ENCODE results near the gene LMOD1.

The LMOD1 gene

DNA sequence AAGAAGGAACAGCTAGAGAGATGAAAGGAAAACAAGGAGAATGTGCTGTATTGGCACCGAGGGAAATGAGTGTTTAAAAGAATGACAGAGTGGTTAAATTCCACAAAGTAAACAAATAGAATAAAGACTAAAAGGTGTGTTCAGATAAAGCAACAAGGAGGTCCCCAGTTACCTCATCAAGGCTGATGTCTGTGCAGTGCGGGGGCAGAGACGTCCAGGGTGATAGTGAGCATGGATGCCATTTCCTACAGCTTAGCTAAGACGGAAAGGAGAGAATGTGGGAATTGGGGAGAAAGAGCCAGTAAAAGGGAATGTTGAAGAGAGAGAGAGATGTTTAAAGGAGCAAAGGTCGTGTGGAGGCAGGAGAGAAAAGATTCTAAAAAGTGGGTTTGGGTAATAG is 15.5 kb downstream of the LMOD1 start:
- H3K18ac ChIP-seq (ENCODE audit: low read length) = no peak overlapping the region
- H3K27ac ChIP-seq (replicated peaks; ENCODE audit: low read length) = no peak overlapping the region
- no peak overlapping the region for H4K8ac ChIP-seq (ENCODE audit: low read depth, low read length)
- no peak overlapping the region for H2BK15ac ChIP-seq (ENCODE audit: low read length)
- H4K91ac ChIP-seq (ENCODE audit: low read depth, low read length, poor library complexity) = no peak overlapping the region
- H3K23ac ChIP-seq (ENCODE audit: low read depth, low read length, poor library complexity) = no peak overlapping the region
- H3K4me1 ChIP-seq (ENCODE audit: control insufficient read depth in 2 of 2, insufficient read depth in 1 of 2, low read depth in 1 of 2, low read length in 2 of 2) = peaks cover 3 to 5% of the 10 kb centered on the region in 2 donors
- H3K79me1 ChIP-seq (ENCODE audit: low read depth, low read length) = no peaks in the 10 kb centered on the region
- no peak overlapping the region for H2BK5ac ChIP-seq (ENCODE audit: low read length)
- no peak overlapping the region for H3K14ac ChIP-seq (ENCODE audit: low read length)
- peaks cover 0 to 31% (median 1%) of the 10 kb centered on the region in 3 experiments for H3K27me3 ChIP-seq (ENCODE audit: control insufficient read depth in 3 of 3, insufficient read depth in 3 of 3, low read depth in 1 of 3, low read length in 3 of 3)
- H2BK120ac ChIP-seq (ENCODE audit: low read depth, low read length) = no peak overlapping the region
- H3K9ac ChIP-seq (ENCODE audit: low read depth, low read length, poor library complexity) = no peak overlapping the region
- H3K36me3 ChIP-seq (replicated peaks in 1 of 2; ENCODE audit: control insufficient read depth in 2 of 2, insufficient read depth in 2 of 2, low read length in 2 of 2) = no peaks in the 10 kb centered on the region
- no peak overlapping the region for H2BK12ac ChIP-seq (ENCODE audit: low read length)
- H3K4me2 ChIP-seq (ENCODE audit: insufficient read depth, low read length, poor library complexity, severe bottlenecking) = no peak overlapping the region
- DNase-seq (ENCODE audit: low spot score) = no peak
- no peak overlapping the region for H3K4me3 ChIP-seq (ENCODE audit: low read length in 2 of 2)
- H2AFZ ChIP-seq (ENCODE audit: low read length) = no peak overlapping the region
- H3K4ac ChIP-seq (ENCODE audit: low read length) = no peak overlapping the region
- no peak overlapping the region for H2AK5ac ChIP-seq (ENCODE audit: low read depth, low read length)
- 100% methylated on average over 1 of the region's 5 CpGs; no CpG with 5 or more reads in 1 of the 2 donors for WGBS, 2 donors (ENCODE audit: extremely low coverage in 2 of 2, insufficient read length in 2 of 2, insufficient replicate concordance in 1 of 2)
- peaks cover 0 to 3% of the 10 kb centered on the region in 2 donors for H3K9me3 ChIP-seq (replicated peaks in 1 of 2; ENCODE audit: control insufficient read depth in 2 of 2, insufficient read depth in 1 of 2, low read depth in 1 of 2, low read length in 2 of 2)

GRCh38 chr1:201930137-201930536 is 16.2 kb downstream of the LMOD1 start:
- no peak overlapping the region for H3K4ac ChIP-seq (ENCODE audit: low read length)
- no peaks in the 10 kb centered on the region for H3K36me3 ChIP-seq (replicated peaks in 1 of 2; ENCODE audit: control insufficient read depth in 2 of 2, insufficient read depth in 2 of 2, low read length in 2 of 2)

DNA sequence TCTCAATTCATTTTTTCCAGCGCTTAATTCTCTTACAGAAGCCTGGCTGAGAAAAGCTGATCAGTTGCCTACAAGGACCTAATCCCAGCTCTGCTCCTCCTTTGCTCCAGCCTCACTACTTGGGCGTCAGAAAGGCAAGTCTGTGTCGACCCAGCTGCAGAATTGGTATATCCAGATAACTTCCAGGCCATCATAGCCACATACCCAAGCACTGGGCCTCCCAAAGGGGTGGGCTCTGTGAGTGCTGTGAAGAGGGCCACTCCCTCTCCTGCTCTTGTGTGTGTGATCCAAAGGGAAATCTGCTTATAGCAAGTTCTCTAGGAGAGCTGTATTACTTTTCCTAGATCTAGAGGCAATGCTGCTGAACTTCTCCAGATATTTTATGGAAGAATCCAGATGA is 18.1 kb downstream of the LMOD1 start:
- Histone ChIP-seq H4K91ac (ENCODE audit: low read depth, low read length, poor library complexity) (no peak overlapping the region), H3K4ac (ENCODE audit: low read length) (no peak overlapping the region), H3K36me3 (replicated peaks in 1 of 2; ENCODE audit: control insufficient read depth in 2 of 2, insufficient read depth in 2 of 2, low read length in 2 of 2) (no peaks in the 10 kb centered on the region), H3K18ac (ENCODE audit: low read length) (no peak overlapping the region), H2AFZ (ENCODE audit: low read length) (no peak overlapping the region), H3K4me3 (ENCODE audit: low read length in 2 of 2) (no peak overlapping the region), H3K9ac (ENCODE audit: low read depth, low read length, poor library complexity) (no peak overlapping the region), H2BK120ac (ENCODE audit: low read depth, low read length) (no peak overlapping the region), H3K9me3 (replicated peaks in 1 of 2; ENCODE audit: control insufficient read depth in 2 of 2, insufficient read depth in 1 of 2, low read depth in 1 of 2, low read length in 2 of 2) (peaks cover 0 to 3% of the 10 kb centered on the region in 2 donors), H2BK12ac (ENCODE audit: low read length) (no peak overlapping the region), H2BK5ac (ENCODE audit: low read length) (no peak overlapping the region), H3K27me3 (ENCODE audit: control insufficient read depth in 3 of 3, insufficient read depth in 3 of 3, low read depth in 1 of 3, low read length in 3 of 3) (peaks cover 0 to 28% (median 1%) of the 10 kb centered on the region in 3 experiments), H3K4me2 (ENCODE audit: insufficient read depth, low read length, poor library complexity, severe bottlenecking) (no peak overlapping the region), H2AK5ac (ENCODE audit: low read depth, low read length) (no peak overlapping the region), H2BK15ac (ENCODE audit: low read length) (no peak overlapping the region), H4K8ac (ENCODE audit: low read depth, low read length) (no peak overlapping the region), H3K4me1 (ENCODE audit: control insufficient read depth in 2 of 2, insufficient read depth in 1 of 2, low read depth in 1 of 2, low read length in 2 of 2) (no peaks in the 10 kb centered on the region), H3K14ac (ENCODE audit: low read length) (no peak overlapping the region), H3K27ac (replicated peaks; ENCODE audit: low read length) (no peak overlapping the region), H3K79me1 (ENCODE audit: low read depth, low read length) (no peaks in the 10 kb centered on the region), H3K23ac (ENCODE audit: low read depth, low read length, poor library complexity) (no peak overlapping the region)
- no CpG with 5 or more reads among the region's 3 CpGs for WGBS, 2 donors (ENCODE audit: extremely low coverage in 2 of 2, insufficient read length in 2 of 2, insufficient replicate concordance in 1 of 2)
- no peak for DNase-seq (ENCODE audit: low spot score)

More at GRCh38 chr1:201930137-201930536, 16.2 kb downstream of the LMOD1 start:
- no peak overlapping the region for H4K8ac ChIP-seq (ENCODE audit: low read depth, low read length)
- H2AFZ ChIP-seq (ENCODE audit: low read length) = no peak overlapping the region
- H3K9me3 ChIP-seq (replicated peaks in 1 of 2; ENCODE audit: control insufficient read depth in 2 of 2, insufficient read depth in 1 of 2, low read depth in 1 of 2, low read length in 2 of 2) = peaks cover 0 to 3% of the 10 kb centered on the region in 2 donors
- peaks cover 0 to 31% (median 1%) of the 10 kb centered on the region in 3 experiments for H3K27me3 ChIP-seq (ENCODE audit: control insufficient read depth in 3 of 3, insufficient read depth in 3 of 3, low read depth in 1 of 3, low read length in 3 of 3)
- DNase-seq (ENCODE audit: low spot score) = no peak
- no peak overlapping the region for H3K14ac ChIP-seq (ENCODE audit: low read length)
- H3K23ac ChIP-seq (ENCODE audit: low read depth, low read length, poor library complexity) = no peak overlapping the region
- no peak overlapping the region for H2BK12ac ChIP-seq (ENCODE audit: low read length)
- WGBS, 2 donors (ENCODE audit: extremely low coverage in 2 of 2, insufficient read length in 2 of 2, insufficient replicate concordance in 1 of 2) = no CpG with 5 or more reads among the region's 4 CpGs
- H2BK120ac ChIP-seq (ENCODE audit: low read depth, low read length) = no peak overlapping the region
- no peak overlapping the region for H4K91ac ChIP-seq (ENCODE audit: low read depth, low read length, poor library complexity)
- no peak overlapping the region for H2BK15ac ChIP-seq (ENCODE audit: low read length)
- H3K27ac ChIP-seq (replicated peaks; ENCODE audit: low read length) = no peak overlapping the region
- H3K9ac ChIP-seq (ENCODE audit: low read depth, low read length, poor library complexity) = no peak overlapping the region
- peaks cover 3 to 5% of the 10 kb centered on the region in 2 donors for H3K4me1 ChIP-seq (ENCODE audit: control insufficient read depth in 2 of 2, insufficient read depth in 1 of 2, low read depth in 1 of 2, low read length in 2 of 2)
- no peak overlapping the region for H2AK5ac ChIP-seq (ENCODE audit: low read depth, low read length)
- no peaks in the 10 kb centered on the region for H3K79me1 ChIP-seq (ENCODE audit: low read depth, low read length)
- H2BK5ac ChIP-seq (ENCODE audit: low read length) = no peak overlapping the region
- H3K4me3 ChIP-seq (ENCODE audit: low read length in 2 of 2) = no peak overlapping the region
- no peak overlapping the region for H3K4me2 ChIP-seq (ENCODE audit: insufficient read depth, low read length, poor library complexity, severe bottlenecking)
- H3K18ac ChIP-seq (ENCODE audit: low read length) = no peak overlapping the region

DNA sequence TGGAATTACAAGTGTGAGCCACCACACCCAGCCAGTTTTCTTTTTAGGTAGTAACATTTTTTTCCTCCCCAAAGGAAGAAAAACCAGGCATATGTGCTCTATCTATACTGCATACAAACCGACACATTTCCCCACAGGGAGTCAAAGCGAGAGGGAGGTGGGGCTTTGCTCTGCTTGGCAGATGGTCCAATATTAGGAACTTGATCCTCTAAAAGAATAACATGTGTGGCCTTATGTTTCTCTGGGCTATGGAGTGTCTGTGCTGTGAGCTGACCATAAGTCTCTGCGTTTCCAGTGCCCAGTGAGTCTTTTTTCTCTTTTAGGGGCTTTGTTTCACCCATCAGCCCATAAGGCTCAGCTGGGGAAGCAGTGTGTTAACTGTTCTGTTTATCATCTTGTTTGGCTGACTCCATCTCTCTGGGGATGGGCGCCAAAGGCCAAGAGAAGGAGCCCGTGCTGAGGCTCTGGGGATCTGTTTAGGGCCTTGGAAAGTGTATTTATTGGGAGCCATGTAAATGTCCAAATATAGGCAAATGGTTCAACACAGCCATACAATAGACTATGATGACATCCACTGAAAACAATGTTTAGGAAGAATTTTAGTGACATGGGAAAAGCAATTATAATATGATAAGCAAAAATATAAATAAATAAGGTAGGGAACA is 20.2 kb downstream of the LMOD1 start:
- Histone ChIP-seq H3K4ac (ENCODE audit: low read length) (no peak overlapping the region), H2BK12ac (ENCODE audit: low read length) (no peak overlapping the region), H3K79me1 (ENCODE audit: low read depth, low read length) (no peaks in the 10 kb centered on the region), H3K27me3 (ENCODE audit: control insufficient read depth in 3 of 3, insufficient read depth in 3 of 3, low read depth in 1 of 3, low read length in 3 of 3) (peaks cover 0 to 23% (median 1%) of the 10 kb centered on the region in 3 experiments), H4K8ac (ENCODE audit: low read depth, low read length) (no peak overlapping the region), H2BK15ac (ENCODE audit: low read length) (no peak overlapping the region), H2BK5ac (ENCODE audit: low read length) (no peak overlapping the region), H3K18ac (ENCODE audit: low read length) (no peak overlapping the region), H3K4me2 (ENCODE audit: insufficient read depth, low read length, poor library complexity, severe bottlenecking) (no peak overlapping the region), H3K27ac (replicated peaks; ENCODE audit: low read length) (no peak overlapping the region), H2AK5ac (ENCODE audit: low read depth, low read length) (no peak overlapping the region), H3K4me1 (ENCODE audit: control insufficient read depth in 2 of 2, insufficient read depth in 1 of 2, low read depth in 1 of 2, low read length in 2 of 2) (no peaks in the 10 kb centered on the region), H3K23ac (ENCODE audit: low read depth, low read length, poor library complexity) (no peak overlapping the region), H3K4me3 (ENCODE audit: low read length in 2 of 2) (no peak overlapping the region), H4K91ac (ENCODE audit: low read depth, low read length, poor library complexity) (no peak overlapping the region), H3K36me3 (replicated peaks in 1 of 2; ENCODE audit: control insufficient read depth in 2 of 2, insufficient read depth in 2 of 2, low read length in 2 of 2) (no peaks in the 10 kb centered on the region), H3K9ac (ENCODE audit: low read depth, low read length, poor library complexity) (no peak overlapping the region), H3K14ac (ENCODE audit: low read length) (no peak overlapping the region), H3K9me3 (replicated peaks in 1 of 2; ENCODE audit: control insufficient read depth in 2 of 2, insufficient read depth in 1 of 2, low read depth in 1 of 2, low read length in 2 of 2) (no peaks in the 10 kb centered on the region), H2AFZ (ENCODE audit: low read length) (no peak overlapping the region), H2BK120ac (ENCODE audit: low read depth, low read length) (no peak overlapping the region)
- WGBS, 2 donors (ENCODE audit: extremely low coverage in 2 of 2, insufficient read length in 2 of 2, insufficient replicate concordance in 1 of 2) = no CpG with 5 or more reads among the region's 5 CpGs
- no peak for DNase-seq (ENCODE audit: low spot score)
